Measurements from ENCODE around the gene FBLIM1.
A peak's percentile ranks its signal among the peaks of the same experiment; 100 is the strongest.

The FBLIM1 gene

GRCh38 chr1:15727021-15727420, 31.6 kb upstream of the FBLIM1 start:
- no peak for DNase-seq
- no peak overlapping the region for H3K4me3 Mint-ChIP-seq
- H3K27me3 Mint-ChIP-seq, result no peaks in the 10 kb centered on the region
- H3K27ac Mint-ChIP-seq, result no peak overlapping the region
- ATAC-seq, result no peak
- H3K4me1 Mint-ChIP-seq, result no peaks in the 10 kb centered on the region
- no peaks in the 10 kb centered on the region for H3K9me3 Mint-ChIP-seq

- ATAC-seq, result no peak
- H3K27me3 Mint-ChIP-seq, result no peaks in the 10 kb centered on the region
- no peak overlapping the region for H3K4me3 Mint-ChIP-seq
- no peak for DNase-seq
- no peaks in the 10 kb centered on the region for H3K9me3 Mint-ChIP-seq
- H3K4me1 Mint-ChIP-seq, result no peaks in the 10 kb centered on the region
- no peak overlapping the region for H3K27ac Mint-ChIP-seq
Measured at GRCh38 chr1:15727424-15727823, 31.2 kb upstream of the FBLIM1 start.

DNA sequence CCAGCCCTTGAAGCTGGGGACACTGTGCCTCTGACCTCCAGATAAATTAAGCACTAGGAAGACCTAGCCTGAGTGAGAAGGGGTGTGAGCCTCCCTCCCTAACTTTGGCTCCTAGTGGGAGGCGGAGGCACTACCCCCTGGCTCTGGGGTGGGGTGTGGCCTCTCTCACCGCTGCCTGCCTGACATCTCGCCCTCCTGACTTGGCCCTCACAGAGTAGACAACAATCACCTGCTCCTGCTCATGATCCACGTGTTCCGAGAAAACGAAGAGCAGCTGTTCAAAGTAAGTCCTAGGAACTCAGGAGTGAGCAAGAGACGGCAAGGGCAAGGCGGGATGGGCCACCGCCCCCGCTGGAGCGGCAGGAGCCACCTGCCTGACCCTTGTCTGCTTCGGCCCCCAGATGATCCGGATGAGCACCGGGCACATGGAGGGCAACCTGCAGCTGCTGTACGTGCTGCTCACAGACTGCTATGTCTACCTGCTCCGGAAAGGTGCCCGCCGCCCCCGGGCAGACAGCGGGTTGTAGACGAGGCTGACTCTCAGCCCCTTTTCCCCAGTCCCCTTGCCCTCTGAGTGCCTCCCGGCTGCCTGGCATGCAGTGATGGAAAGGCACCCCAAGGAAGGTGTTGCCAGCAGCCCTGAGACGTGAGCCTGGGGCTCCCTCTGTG, 30.6 kb upstream of the FBLIM1 start:
- no peak overlapping the region for H3K27ac Mint-ChIP-seq
- H3K4me3 Mint-ChIP-seq, result no peak overlapping the region
- no peaks in the 10 kb centered on the region for H3K9me3 Mint-ChIP-seq
- H3K27me3 Mint-ChIP-seq, result no peaks in the 10 kb centered on the region
- H3K4me1 Mint-ChIP-seq, result no peaks in the 10 kb centered on the region
- no peak for DNase-seq
- no peak for ATAC-seq

DNA sequence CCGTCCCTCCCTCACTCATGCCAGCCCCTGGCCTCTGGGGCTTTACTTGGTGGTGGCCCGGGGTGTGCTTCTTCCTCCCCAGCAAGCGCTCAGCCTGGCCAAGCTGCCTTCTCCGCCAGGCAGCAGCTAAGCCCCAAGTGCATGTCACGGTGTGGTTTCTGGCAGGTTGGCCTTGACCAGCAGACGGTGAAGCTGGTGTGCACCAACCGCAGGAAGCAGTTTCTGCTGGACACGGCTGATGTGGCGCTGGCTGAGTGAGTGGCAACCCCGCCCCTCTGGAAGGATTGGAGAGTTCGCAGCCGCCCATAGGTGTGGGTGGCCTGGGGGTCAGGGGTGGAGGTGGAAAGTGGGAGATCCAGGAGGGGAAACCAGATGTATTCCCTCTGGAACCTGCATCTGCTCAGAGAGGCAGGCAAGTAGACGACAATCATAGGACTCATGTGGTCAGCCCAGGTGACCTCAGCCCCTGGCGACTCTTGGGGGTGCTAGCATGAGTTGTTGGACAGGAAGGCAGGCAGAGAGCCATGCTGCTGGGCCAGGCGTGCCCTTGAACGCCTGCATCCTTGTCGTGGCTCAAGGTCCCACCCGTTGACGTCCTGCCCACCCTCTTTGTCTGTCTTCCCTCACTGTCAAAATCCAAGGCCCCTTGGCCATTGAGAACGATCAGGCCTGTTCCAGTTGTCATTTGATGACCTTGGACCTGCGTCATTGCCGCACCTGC, 29.5 kb upstream of the FBLIM1 start:
- ATAC-seq (no peak), DNase-seq (no peak)
- Mint-ChIP-seq H3K27ac (no peak overlapping the region), H3K9me3 (no peaks in the 10 kb centered on the region), H3K4me1 (no peaks in the 10 kb centered on the region), H3K4me3 (no peak overlapping the region), H3K27me3 (no peaks in the 10 kb centered on the region)

GRCh38 chr1:15730423-15730822, 28.2 kb upstream of the FBLIM1 start:
- Mint-ChIP-seq H3K9me3 (no peaks in the 10 kb centered on the region), H3K27me3 (no peaks in the 10 kb centered on the region), H3K4me3 (no peak overlapping the region), H3K27ac (no peak overlapping the region), H3K4me1 (no peaks in the 10 kb centered on the region)
- ATAC-seq (no peak), DNase-seq (no peak)

- no peak for ATAC-seq
- DNase-seq, result no peak
- Mint-ChIP-seq H3K9me3 (no peaks in the 10 kb centered on the region), H3K27ac (no peak overlapping the region), H3K4me3 (no peak overlapping the region), H3K4me1 (no peaks in the 10 kb centered on the region), H3K27me3 (no peaks in the 10 kb centered on the region)
Measured at GRCh38 chr1:15730936-15731335, 27.7 kb upstream of the FBLIM1 start.

DNA sequence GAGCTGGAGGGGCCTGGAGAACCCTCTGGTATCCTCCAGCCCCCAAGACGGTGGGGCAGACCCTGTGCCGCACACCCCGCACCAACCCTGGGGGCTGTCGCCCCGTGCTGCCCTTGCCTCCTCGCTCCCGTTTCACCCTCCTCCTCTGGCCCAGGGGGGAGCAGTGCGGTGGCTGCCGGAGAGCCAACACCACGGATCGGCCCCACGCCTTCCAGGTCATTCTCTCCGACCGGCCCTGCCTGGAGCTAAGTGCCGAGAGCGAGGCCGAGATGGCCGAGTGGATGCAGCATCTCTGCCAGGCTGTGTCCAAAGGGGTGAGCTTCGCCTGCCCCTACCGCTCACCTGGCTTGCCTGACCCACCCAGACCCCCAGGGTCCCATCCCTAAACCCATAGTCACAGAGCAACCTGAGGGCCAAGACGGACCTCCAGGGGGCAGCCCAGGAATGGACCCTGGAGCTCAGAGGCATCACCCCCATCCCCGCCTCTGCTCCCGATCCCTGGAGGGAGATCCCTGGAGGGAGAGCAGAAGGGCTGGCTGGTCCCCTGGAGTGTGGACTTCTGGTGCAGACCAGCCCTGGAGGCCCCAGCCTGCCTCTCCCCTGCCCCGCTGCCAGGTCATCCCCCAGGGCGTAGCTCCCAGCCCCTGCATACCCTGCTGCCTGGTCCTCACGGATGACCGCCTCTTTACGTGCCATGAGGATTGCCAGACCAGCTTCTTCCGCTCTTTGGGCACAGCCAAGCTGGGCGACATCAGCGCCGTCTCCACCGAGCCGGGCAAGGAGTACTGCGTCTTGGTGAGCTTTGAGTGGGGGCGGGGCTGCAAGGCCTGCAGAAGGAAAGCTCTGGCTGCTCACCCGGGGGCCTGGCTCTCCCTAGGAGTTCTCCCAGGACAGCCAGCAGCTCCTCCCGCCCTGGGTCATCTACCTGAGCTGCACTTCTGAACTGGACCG, 26.6 kb upstream of the FBLIM1 start:
- H3K27ac Mint-ChIP-seq, result no peak overlapping the region
- DNase-seq (no peak), ATAC-seq (no peak)
- H3K4me1 Mint-ChIP-seq, result no peaks in the 10 kb centered on the region
- H3K9me3 Mint-ChIP-seq, result no peaks in the 10 kb centered on the region
- no peaks in the 10 kb centered on the region for H3K27me3 Mint-ChIP-seq
- no peak overlapping the region for H3K4me3 Mint-ChIP-seq

DNA sequence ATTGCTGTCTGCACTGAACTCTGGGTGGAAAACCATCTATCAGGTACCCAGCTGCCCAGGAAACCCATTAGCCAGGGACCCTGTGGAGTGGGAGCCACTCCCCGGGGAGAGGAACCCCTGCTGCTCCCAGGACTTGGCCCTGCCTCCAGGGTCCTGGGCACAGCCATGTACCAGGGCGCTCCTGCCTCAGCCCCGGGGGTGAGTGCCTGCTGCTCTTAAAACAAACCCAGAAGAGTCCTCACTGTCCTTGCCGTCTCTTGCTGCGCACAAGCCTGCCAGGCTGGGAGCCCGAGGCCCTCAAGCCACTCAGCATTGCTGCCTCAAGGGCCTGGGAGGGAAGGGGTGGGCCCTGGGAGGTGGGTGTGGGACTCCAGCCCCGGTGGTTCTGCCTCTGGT, 25.9 kb upstream of the FBLIM1 start:
- Mint-ChIP-seq H3K27ac (peak overlapping the region in 1 of 2 donors; percentile 82), H3K4me3 (no peak overlapping the region), H3K4me1 (no peaks in the 10 kb centered on the region), H3K27me3 (no peaks in the 10 kb centered on the region), H3K9me3 (no peaks in the 10 kb centered on the region)
- DNase-seq, result no peak
- no peak for ATAC-seq

DNA sequence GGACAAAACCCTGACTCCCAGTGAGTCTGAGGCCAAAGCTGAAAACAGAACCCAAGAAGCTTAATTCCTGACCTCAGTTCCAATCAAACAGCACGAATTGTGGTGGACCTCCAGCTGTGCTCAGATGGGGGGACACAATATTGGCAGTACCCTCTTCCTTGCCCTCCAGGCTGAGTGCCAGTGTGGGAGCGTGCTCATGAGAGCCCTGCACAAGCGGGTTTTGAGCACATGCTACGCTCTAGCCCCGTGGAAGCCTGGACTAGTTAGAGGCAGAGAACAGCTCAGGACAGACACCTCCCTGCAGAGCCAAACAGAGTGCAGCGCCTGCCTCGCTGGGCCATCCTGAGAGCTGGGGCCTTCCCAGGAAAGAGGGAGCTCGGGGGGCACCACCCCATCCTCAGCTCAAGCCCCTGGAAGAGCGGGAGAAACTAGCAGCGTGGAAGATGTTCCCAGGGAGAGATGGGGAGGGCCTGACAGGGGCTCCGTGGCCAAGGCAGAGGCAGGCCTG, 25.3 kb upstream of the FBLIM1 start:
- H3K4me3 Mint-ChIP-seq, result no peak overlapping the region
- DNase-seq (no peak), ATAC-seq (no peak)
- H3K27ac Mint-ChIP-seq, result peak overlapping the region in 1 of 2 donors; percentile 82
- no peaks in the 10 kb centered on the region for H3K4me1 Mint-ChIP-seq
- H3K27me3 Mint-ChIP-seq, result no peaks in the 10 kb centered on the region
- H3K9me3 Mint-ChIP-seq, result no peaks in the 10 kb centered on the region

DNA sequence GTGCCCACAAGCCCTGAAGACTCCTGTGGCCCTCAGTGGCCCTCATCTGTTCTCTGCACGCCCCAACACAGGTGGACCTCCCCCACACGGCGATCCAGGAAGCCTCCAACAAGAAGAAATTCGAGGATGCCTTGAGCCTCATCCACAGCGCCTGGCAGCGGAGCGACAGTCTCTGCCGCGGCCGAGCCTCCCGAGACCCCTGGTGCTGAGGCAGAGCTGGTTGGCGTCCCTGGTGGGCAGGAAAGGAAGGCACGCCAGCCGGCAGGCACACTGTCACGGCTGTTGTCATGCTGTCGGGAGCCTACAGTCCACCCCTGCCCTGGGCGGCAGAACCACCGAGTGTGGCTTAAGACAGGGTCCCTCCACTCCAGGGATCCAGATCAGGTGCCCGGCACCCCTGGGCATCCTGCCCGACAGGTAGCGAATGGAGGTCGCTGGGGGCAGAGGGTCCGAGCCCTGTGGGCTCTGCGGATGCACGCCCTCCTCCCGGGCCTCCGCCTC, 24.8 kb upstream of the FBLIM1 start:
- H3K27ac Mint-ChIP-seq, result no peak overlapping the region
- H3K4me3 Mint-ChIP-seq, result no peak overlapping the region
- no peaks in the 10 kb centered on the region for H3K9me3 Mint-ChIP-seq
- DNase-seq (no peak), ATAC-seq (no peak)
- no peaks in the 10 kb centered on the region for H3K4me1 Mint-ChIP-seq
- H3K27me3 Mint-ChIP-seq, result no peaks in the 10 kb centered on the region

GRCh38 chr1:15734296-15734695, 24.3 kb upstream of the FBLIM1 start:
- H3K9me3 Mint-ChIP-seq, result no peaks in the 10 kb centered on the region
- no peak for ATAC-seq
- no peak overlapping the region for H3K27ac Mint-ChIP-seq

DNA sequence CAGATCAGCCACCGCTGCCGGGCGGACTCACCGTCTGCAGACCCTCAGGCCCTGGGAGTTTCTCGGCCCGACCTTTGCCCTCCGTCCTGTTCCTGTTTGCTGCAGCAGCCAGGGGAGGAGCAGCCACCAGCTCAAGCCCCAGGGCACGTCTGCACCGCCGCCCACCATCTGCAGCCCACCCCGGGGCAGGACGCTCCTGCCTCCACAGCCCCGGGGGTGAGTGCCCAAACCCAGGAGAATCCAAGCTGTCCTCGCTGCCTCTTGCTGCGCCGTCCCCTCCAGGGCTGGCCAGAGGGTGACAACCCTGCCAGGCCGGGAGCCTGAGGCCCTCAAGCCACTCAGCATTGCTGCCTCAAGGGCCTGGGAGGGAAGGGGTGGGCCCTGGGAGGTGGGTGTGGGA, 23.7 kb upstream of the FBLIM1 start:
- no peaks in the 10 kb centered on the region for H3K27me3 Mint-ChIP-seq

More at GRCh38 chr1:15734296-15734695, 24.3 kb upstream of the FBLIM1 start:
- Mint-ChIP-seq H3K4me1 (no peaks in the 10 kb centered on the region), H3K27me3 (no peaks in the 10 kb centered on the region), H3K4me3 (no peak overlapping the region)
- no peak for DNase-seq

GRCh38 chr1:15735304-15736037, 23.1 kb upstream of the FBLIM1 start:
- ATAC-seq (no peak), DNase-seq (no peak)
- H3K27me3 Mint-ChIP-seq, result no peaks in the 10 kb centered on the region
- no peak overlapping the region for H3K4me3 Mint-ChIP-seq
- peak overlapping the region; percentile 25 to 67 for H3K27ac Mint-ChIP-seq
- H3K4me1 Mint-ChIP-seq, result no peaks in the 10 kb centered on the region
- H3K9me3 Mint-ChIP-seq, result no peaks in the 10 kb centered on the region

More for the DNA sequence above, 23.7 kb upstream of the FBLIM1 start:
- no peaks in the 10 kb centered on the region for H3K9me3 Mint-ChIP-seq
- DNase-seq, result no peak
- H3K4me3 Mint-ChIP-seq, result no peak overlapping the region
- H3K4me1 Mint-ChIP-seq, result no peaks in the 10 kb centered on the region
- peak overlapping the region in 1 of 2 donors; percentile 59 for H3K27ac Mint-ChIP-seq
- ATAC-seq, result no peak

DNA sequence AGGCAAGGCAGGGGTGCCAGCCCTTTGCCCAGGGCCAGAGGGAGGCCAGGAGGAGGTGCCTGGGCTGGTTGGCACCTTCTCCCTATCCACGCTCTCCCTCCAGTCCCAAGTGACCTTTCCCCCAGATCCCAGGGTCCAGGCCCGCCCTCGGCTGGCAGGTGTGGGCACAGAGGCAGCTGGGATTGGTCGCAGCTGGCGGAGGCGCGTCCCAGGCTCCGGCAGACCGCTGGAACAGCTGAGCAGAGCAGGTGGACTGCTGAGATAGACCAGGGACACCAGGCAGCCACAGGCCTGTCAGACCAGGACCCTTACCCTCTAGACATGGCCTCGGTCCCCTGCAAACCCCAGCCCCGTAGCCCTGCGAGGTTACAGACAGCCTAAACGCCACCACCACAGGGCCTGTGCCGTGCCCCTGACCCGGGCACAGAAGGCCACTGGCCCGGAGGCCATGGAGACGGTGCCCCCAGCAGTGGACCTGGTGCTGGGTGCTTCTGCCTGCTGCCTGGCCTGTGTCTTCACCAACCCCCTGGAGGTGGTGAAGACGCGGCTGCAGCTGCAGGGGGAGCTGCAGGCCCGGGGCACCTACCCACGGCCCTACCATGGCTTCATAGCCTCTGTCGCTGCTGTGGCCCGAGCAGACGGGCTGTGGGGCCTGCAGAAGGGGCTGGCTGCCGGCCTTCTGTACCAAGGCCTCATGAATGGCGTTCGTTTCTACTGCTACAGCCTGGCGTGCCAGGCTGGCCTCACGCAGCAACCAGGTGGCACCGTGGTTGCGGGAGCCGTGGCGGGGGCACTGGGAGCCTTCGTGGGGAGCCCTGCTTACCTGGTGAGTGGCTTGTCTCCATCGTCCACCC, 22.3 kb upstream of the FBLIM1 start, which contains the start of gene SLC25A34:
Gene SLC25A34, plus strand, starts transcription at position 221 of the 854 bp plus-strand sequence. Its CDS starts 228 bp downstream, at position 449.
- Mint-ChIP-seq H3K9me3 (no peaks in the 10 kb centered on the region), H3K4me1 (peaks cover 3% of the 10 kb centered on the region), H3K27ac (peak within 1 kb of the TSS; percentile 46 to 76), H3K4me3 (no peak within 1 kb of the TSS), H3K27me3 (no peaks in the 10 kb centered on the region)
- no peak for DNase-seq
- ATAC-seq, result peak; percentile 8
